H9 (cell line): ENCODE measurements around the gene SLC16A3. TPM values are rescaled to one million over a fixed set of nuclear protein-coding genes. Genes with fewer than 3 reads are reported as not detected.

Experiments
- DNase-seq: peaks from one replicate; pipeline ENCODE4 v3.0.0-alpha.2; 2017
- H2AFZ ChIP-seq: one replicate; pipeline ENCODE4 v1.6.1; 2013; ENCODE audit warnings: mild to moderate bottlenecking, low read length, control low read depth, moderate library complexity
- H2AK5ac ChIP-seq: 2 replicates; pipeline ENCODE4 v1.6.1; 2013; ENCODE audit warnings: low read length, control low read depth, mixed read lengths; ENCODE audit not compliant: insufficient read length
- H2BK120ac ChIP-seq: one replicate; pipeline ENCODE4 v1.6.1; 2013; ENCODE audit warnings: low read depth, mild to moderate bottlenecking, low read length, control low read depth, inconsistent platforms; ENCODE audit not compliant: poor library complexity, severe bottlenecking
- H2BK12ac ChIP-seq: 2 replicates; pipeline ENCODE4 v1.6.1; 2013; ENCODE audit warnings: low read length, control low read depth, mixed read lengths, low read depth; ENCODE audit not compliant: insufficient read length
- H2BK15ac ChIP-seq: 2 replicates; pipeline ENCODE4 v1.6.1; 2013; ENCODE audit warnings: low read depth, low read length, control low read depth
- H2BK20ac ChIP-seq: one replicate; pipeline ENCODE4 v1.6.1; 2013; ENCODE audit warnings: low read depth, mild to moderate bottlenecking, low read length, control low read depth, inconsistent platforms; ENCODE audit not compliant: poor library complexity, severe bottlenecking
- H2BK5ac ChIP-seq: 2 replicates; pipeline ENCODE4 v1.6.1; 2013; ENCODE audit warnings: low read length, control low read depth, mixed read lengths; ENCODE audit not compliant: insufficient read length
- H3K14ac ChIP-seq: 2 replicates; pipeline ENCODE4 v1.6.1; 2013; ENCODE audit warnings: low read length, control low read depth; ENCODE audit not compliant: insufficient read depth
- H3K18ac ChIP-seq: 2 replicates; pipeline ENCODE4 v1.6.1; 2013; ENCODE audit warnings: low read depth, mild to moderate bottlenecking, mixed read lengths, low read length, control low read depth; ENCODE audit not compliant: insufficient read length
- H3K23ac ChIP-seq: 2 replicates; pipeline ENCODE4 v1.6.1; 2013; ENCODE audit warnings: low read length, control low read depth, mixed read lengths, low read depth; ENCODE audit not compliant: insufficient read length
- H3K23me2 ChIP-seq: 2 replicates; pipeline ENCODE4 v1.6.1; 2013; ENCODE audit warnings: low read depth, mild to moderate bottlenecking, mixed read lengths, low read length, control low read depth; ENCODE audit not compliant: insufficient read length, poor library complexity, severe bottlenecking
- H3K27ac ChIP-seq: 2 replicates; pipeline ENCODE4 v1.5.1; 2013; ENCODE audit warnings: low read length, control low read depth, mixed read lengths, low read depth; ENCODE audit not compliant: insufficient read length
- H3K27me3 ChIP-seq: 2 replicates; pipeline ENCODE4 v1.6.1; 2013; ENCODE audit warnings: low read length, control low read depth, inconsistent platforms; ENCODE audit not compliant: insufficient read depth
- H3K4ac ChIP-seq: 2 replicates; pipeline ENCODE4 v1.6.1; 2013; ENCODE audit warnings: low read depth, mild to moderate bottlenecking, control low read depth, inconsistent platforms, low read length, moderate library complexity
- H3K4me1 ChIP-seq: 2 replicates; pipeline ENCODE4 v1.6.1; 2013; ENCODE audit warnings: low read length, control low read depth, inconsistent platforms; ENCODE audit not compliant: insufficient read depth
- H3K4me2 ChIP-seq: 2 replicates; pipeline ENCODE4 v1.6.1; 2013; ENCODE audit warnings: low read length, control low read depth, mixed read lengths; ENCODE audit not compliant: insufficient read length, insufficient read depth
- H3K56ac ChIP-seq: 2 replicates; pipeline ENCODE4 v1.6.1; 2013; ENCODE audit warnings: low read depth, mild to moderate bottlenecking, mixed read lengths, low read length, control low read depth; ENCODE audit not compliant: insufficient read length
- H3K79me1 ChIP-seq: 2 replicates; pipeline ENCODE4 v1.6.1; 2013; ENCODE audit warnings: low read depth, mild to moderate bottlenecking, moderate library complexity, low read length, control low read depth, inconsistent platforms; ENCODE audit not compliant: insufficient read depth, poor library complexity, severe bottlenecking
- H3K79me2 ChIP-seq: 2 replicates; pipeline ENCODE4 v1.6.1; 2013; ENCODE audit warnings: low read length, control low read depth, inconsistent platforms; ENCODE audit not compliant: insufficient read depth
- H3K9ac ChIP-seq: 2 replicates; pipeline ENCODE4 v1.6.1; 2013; ENCODE audit warnings: low read length, control low read depth, mixed read lengths; ENCODE audit not compliant: insufficient read length; ENCODE audit errors: extremely low read depth
- H3K9me3 ChIP-seq: one replicate; pipeline ENCODE4 v1.6.1; 2013; ENCODE audit warnings: low read depth, low read length, inconsistent platforms; ENCODE audit not compliant: control insufficient read depth
- H3T11ph ChIP-seq: one replicate; pipeline ENCODE4 v1.6.1; 2013; ENCODE audit warnings: mild to moderate bottlenecking, low read length, control low read depth, inconsistent platforms
- H4K20me1 ChIP-seq: one replicate; pipeline ENCODE4 v1.6.1; 2013; ENCODE audit not compliant: control insufficient read depth, insufficient read length, insufficient read depth
- H4K5ac ChIP-seq: 2 replicates; pipeline ENCODE4 v1.6.1; 2013; ENCODE audit warnings: low read depth, mild to moderate bottlenecking, mixed read lengths, low read length, control low read depth; ENCODE audit not compliant: insufficient read length
- H4K8ac ChIP-seq: replicated peaks from 2 replicates; pipeline ENCODE4 v1.6.1; 2013; ENCODE audit warnings: low read length, control low read depth, mixed read lengths, low read depth; ENCODE audit not compliant: insufficient read length
- H4K91ac ChIP-seq: 2 replicates; pipeline ENCODE4 v1.6.1; 2013; ENCODE audit warnings: low read depth, mild to moderate bottlenecking, moderate library complexity, mixed read lengths, low read length, control low read depth; ENCODE audit not compliant: insufficient read length
- H3K27ac Mint-ChIP-seq, 3 experiments: 2 replicates in 2 of 3; 3 replicates in 1 of 3; pipeline ENCODE4 v1.8.0; 2020 to 2021; ENCODE audit warnings: mixed read lengths in 3 of 3, mild to moderate bottlenecking in 1 of 3, moderate library complexity in 1 of 3
- H3K27me3 Mint-ChIP-seq: 2 replicates; pipeline ENCODE4 v1.8.0; 2021; ENCODE audit warnings: low read depth, mild to moderate bottlenecking, moderate library complexity, mixed read lengths
- H3K36me3 Mint-ChIP-seq, 3 experiments: 2 replicates in 2 of 3; 3 replicates in 1 of 3; pipeline ENCODE4 v1.8.0; 2020 to 2021; ENCODE audit warnings: low read depth in 3 of 3, mixed read lengths in 3 of 3; ENCODE audit not compliant: insufficient read depth in 1 of 3
- H3K4me1 Mint-ChIP-seq, 2 experiments: 2 replicates each; pipeline ENCODE4 v1.8.0; 2020; ENCODE audit warnings: mixed read lengths in 2 of 2
- H3K4me3 Mint-ChIP-seq, 2 experiments: 2 replicates in 1 of 2; 3 replicates in 1 of 2; pipeline ENCODE4 v1.8.0; 2020 to 2021; ENCODE audit warnings: mild to moderate bottlenecking in 2 of 2, mixed read lengths in 2 of 2, moderate library complexity in 1 of 2
- H3K9me3 Mint-ChIP-seq, 2 experiments: 2 replicates in 1 of 2; 3 replicates in 1 of 2; pipeline ENCODE4 v1.8.0; 2020; ENCODE audit warnings: mild to moderate bottlenecking in 2 of 2, mixed read lengths in 2 of 2, moderate library complexity in 1 of 2
- CTCF ChIP-seq: fragments of 200-600 bp; sonication (generic); conservative IDR thresholded peaks from 3 replicates; pipeline ENCODE4 v1.8.0; 2021; ENCODE audit warnings: antibody characterized with exemption, mild to moderate bottlenecking
- WGBS: extraction: QIAGEN DNeasy Blood & Tissue Kit; methylation state at CpG from one replicate; pipeline ENCODE4 v1.1.7; 2013; ENCODE audit warnings: missing lambda C conversion rate, low lambda C conversion rate, mixed read lengths; ENCODE audit not compliant: insufficient read length; ENCODE audit errors: extremely low coverage; 5-methylcytosine and 5-hydroxymethylcytosine counted together
- total RNA-seq: library from RNA; stranded (reverse); gene quantifications from 2 replicates; pipeline ENCODE4 v1.2.1, GENCODE V29; 2021

The SLC16A3 gene
- total RNA-seq, 1 experiment from 2014 or later, result 28.4 TPM

GRCh38 chr17:82239401-82239925 lies 10.6 kb downstream of the SLC16A3 start:
- Histone ChIP-seq H3K27me3 (no peaks in the 10 kb centered on the region), H2AK5ac (no peak overlapping the region), H4K20me1 (no peaks in the 10 kb centered on the region), H3K23ac (no peak overlapping the region), H3K27ac (no peak overlapping the region), H3K4me2 (no peak overlapping the region), H4K91ac (no peak overlapping the region), H3K18ac (no peak overlapping the region), H2BK12ac (no peak overlapping the region), H3K79me2 (no peaks in the 10 kb centered on the region), H4K8ac (no peak overlapping the region), H3K9ac (no peak overlapping the region), H2BK15ac (no peak overlapping the region), H2AFZ (no peak overlapping the region), H3K23me2 (no peaks in the 10 kb centered on the region), H3K14ac (no peak overlapping the region), H3K9me3 (no peaks in the 10 kb centered on the region), H3K4me1 (no peaks in the 10 kb centered on the region), H3K4ac (no peak overlapping the region), H2BK120ac (no peak overlapping the region), H2BK20ac (no peak overlapping the region), H2BK5ac (no peak overlapping the region), H3K79me1 (no peaks in the 10 kb centered on the region), H3T11ph (no peak overlapping the region), H3K56ac (no peak overlapping the region), H4K5ac (no peak overlapping the region)
- H3K4me3 Mint-ChIP-seq, result no peak overlapping the region
- DNase-seq, result no peak
- peaks cover 2 to 17% of the 10 kb centered on the region in 2 experiments for H3K4me1 Mint-ChIP-seq
- no peaks in the 10 kb centered on the region for H3K9me3 Mint-ChIP-seq
- TF ChIP-seq CTCF, result no peak
- no peak overlapping the region for H3K27ac Mint-ChIP-seq
- H3K27me3 Mint-ChIP-seq, result peaks cover 4% of the 10 kb centered on the region
- whole genome bisulfite sequencing, result no CpG with 5 or more reads among the region's 17 CpGs
- H3K36me3 Mint-ChIP-seq, result peaks cover 13 to 34% (median 26%) of the 10 kb centered on the region in 3 experiments; a peak in 6 of 7 replicates
